ENCODE data around the gene WDR91.

The WDR91 gene

DNA sequence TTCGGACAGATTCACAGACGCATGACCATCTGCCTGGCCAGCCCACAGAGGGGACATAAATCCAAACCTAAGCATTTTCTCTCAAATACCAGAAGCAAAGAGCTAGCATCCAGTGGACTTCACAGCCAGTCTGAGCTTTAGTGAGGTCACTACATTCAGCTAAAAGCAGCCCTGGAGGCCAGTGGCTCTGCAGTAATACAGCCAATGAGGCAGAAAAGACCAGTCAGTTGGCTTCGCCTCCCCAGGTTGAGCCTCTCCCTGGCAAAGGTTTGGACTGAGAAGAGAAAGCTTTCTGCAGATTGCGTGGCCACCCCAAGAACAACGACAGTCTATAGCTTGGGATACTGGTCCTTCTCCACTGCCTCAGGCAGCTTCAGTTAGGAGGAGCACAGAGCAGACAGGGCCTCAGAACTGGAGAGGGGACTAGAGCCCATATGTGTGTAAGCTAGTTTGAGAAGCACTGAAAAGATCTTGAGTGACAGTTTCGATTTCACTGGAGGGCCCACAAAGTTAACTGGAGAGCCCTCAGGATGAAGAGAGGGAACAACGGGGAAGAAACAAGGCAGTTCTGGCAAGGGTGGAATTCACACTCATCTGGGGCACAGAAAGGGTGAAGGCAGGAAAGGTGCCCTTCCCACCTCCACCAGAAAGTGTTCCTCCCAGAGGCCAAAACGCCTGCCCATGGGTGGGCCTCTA, 3.8 kb downstream of the WDR91 start:
- no peaks in the 10 kb centered on the region for H3F3A ChIP-seq (ENCODE audit: insufficient read depth, low read length)
- H3K9ac ChIP-seq (ENCODE audit: low read length): no peak overlapping the region
- no peak overlapping the region for H3K4me3 ChIP-seq (ENCODE audit: low read depth, low read length, poor library complexity, severe bottlenecking)

GRCh38 chr7:135206941-135207391, 4.4 kb downstream of the WDR91 start:
- H3K79me2 ChIP-seq (ENCODE audit: insufficient read depth, low read length): no peaks in the 10 kb centered on the region
- no peaks in the 10 kb centered on the region for H3K9me3 ChIP-seq (ENCODE audit: low read length)
- no peaks in the 10 kb centered on the region for H3K27me3 ChIP-seq (ENCODE audit: insufficient read depth, low read length)
- no peaks in the 10 kb centered on the region for H4K20me1 ChIP-seq (ENCODE audit: insufficient read depth, low read length)
- H2AFZ ChIP-seq (ENCODE audit: low read length): no peak overlapping the region
- no peaks in the 10 kb centered on the region for H3K9me2 ChIP-seq (ENCODE audit: low read depth, low read length)
- TF ChIP-seq EZH2 (IDR thresholded peaks at IDR 0.05; ENCODE audit: borderline replicate concordance, low read length): no peak
- TF ChIP-seq, protein P1, sequence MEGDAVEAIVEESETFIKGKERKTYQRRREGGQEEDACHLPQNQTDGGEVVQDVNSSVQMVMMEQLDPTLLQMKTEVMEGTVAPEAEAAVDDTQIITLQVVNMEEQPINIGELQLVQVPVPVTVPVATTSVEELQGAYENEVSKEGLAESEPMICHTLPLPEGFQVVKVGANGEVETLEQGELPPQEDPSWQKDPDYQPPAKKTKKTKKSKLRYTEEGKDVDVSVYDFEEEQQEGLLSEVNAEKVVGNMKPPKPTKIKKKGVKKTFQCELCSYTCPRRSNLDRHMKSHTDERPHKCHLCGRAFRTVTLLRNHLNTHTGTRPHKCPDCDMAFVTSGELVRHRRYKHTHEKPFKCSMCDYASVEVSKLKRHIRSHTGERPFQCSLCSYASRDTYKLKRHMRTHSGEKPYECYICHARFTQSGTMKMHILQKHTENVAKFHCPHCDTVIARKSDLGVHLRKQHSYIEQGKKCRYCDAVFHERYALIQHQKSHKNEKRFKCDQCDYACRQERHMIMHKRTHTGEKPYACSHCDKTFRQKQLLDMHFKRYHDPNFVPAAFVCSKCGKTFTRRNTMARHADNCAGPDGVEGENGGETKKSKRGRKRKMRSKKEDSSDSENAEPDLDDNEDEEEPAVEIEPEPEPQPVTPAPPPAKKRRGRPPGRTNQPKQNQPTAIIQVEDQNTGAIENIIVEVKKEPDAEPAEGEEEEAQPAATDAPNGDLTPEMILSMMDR (IDR thresholded peaks at IDR 0.05; ENCODE audit: low read length): no peak
- H3K4me1 ChIP-seq (ENCODE audit: insufficient read depth, low read length, severe bottlenecking): peaks cover 60% of the 10 kb centered on the region
- H3K4me2 ChIP-seq (ENCODE audit: low read length): no peak overlapping the region
- H3K9ac ChIP-seq (ENCODE audit: low read length): no peak overlapping the region
- no peak overlapping the region for H3K27ac ChIP-seq (ENCODE audit: low read depth, low read length, poor library complexity, severe bottlenecking)
- no peak overlapping the region for H3K4me3 ChIP-seq (ENCODE audit: low read depth, low read length, poor library complexity, severe bottlenecking)
- H3K36me3 ChIP-seq (ENCODE audit: insufficient read depth, low read length): peaks cover 48% of the 10 kb centered on the region
- no peaks in the 10 kb centered on the region for H3F3A ChIP-seq (ENCODE audit: insufficient read depth, low read length)

More for the DNA sequence above, 3.8 kb downstream of the WDR91 start:
- Histone ChIP-seq H4K20me1 (ENCODE audit: insufficient read depth, low read length) (no peaks in the 10 kb centered on the region), H3K9me3 (ENCODE audit: low read length) (no peaks in the 10 kb centered on the region), H3K4me2 (ENCODE audit: low read length) (peak overlapping the region; percentile 11; the same call in 1 of the 2 replicates), H3K4me1 (ENCODE audit: insufficient read depth, low read length, severe bottlenecking) (peaks cover 62% of the 10 kb centered on the region), H3K36me3 (ENCODE audit: insufficient read depth, low read length) (peaks cover 42% of the 10 kb centered on the region), H3K27me3 (ENCODE audit: insufficient read depth, low read length) (no peaks in the 10 kb centered on the region), H3K27ac (ENCODE audit: low read depth, low read length, poor library complexity, severe bottlenecking) (no peak overlapping the region), H3K9me2 (ENCODE audit: low read depth, low read length) (no peaks in the 10 kb centered on the region), H2AFZ (ENCODE audit: low read length) (no peak overlapping the region), H3K79me2 (ENCODE audit: insufficient read depth, low read length) (no peaks in the 10 kb centered on the region)
- TF ChIP-seq EZH2 (IDR thresholded peaks at IDR 0.05; ENCODE audit: borderline replicate concordance, low read length): no peak
- TF ChIP-seq, protein P1 (IDR thresholded peaks at IDR 0.05; ENCODE audit: low read length): no peak

DNA sequence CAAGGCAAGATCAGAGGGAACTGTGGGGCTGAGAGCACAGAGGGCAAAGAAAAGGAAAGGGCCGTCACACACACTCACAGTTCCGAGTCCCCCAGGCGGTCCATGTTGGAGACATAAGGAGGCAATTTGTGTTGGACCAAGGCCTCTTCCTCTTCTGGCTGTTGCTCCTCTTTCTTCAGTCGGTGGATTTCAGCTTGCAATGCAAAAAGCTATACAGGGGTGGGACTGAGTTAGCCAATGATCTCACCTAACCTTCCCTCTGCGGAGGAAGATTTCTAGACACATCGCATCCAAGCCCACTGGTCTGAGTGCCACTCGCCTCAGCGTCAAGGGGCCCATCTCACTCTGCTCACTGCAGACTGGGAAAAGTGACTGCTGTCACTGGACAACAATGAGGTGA, 5.5 kb downstream of the WDR91 start:
- Histone ChIP-seq H3K4me1 (ENCODE audit: insufficient read depth, low read length, severe bottlenecking) (peaks cover 57% of the 10 kb centered on the region), H3K4me2 (ENCODE audit: low read length) (peak overlapping the region; percentile 10; the same call in 1 of the 2 replicates), H3K4me3 (ENCODE audit: low read depth, low read length, poor library complexity, severe bottlenecking) (no peak overlapping the region), H4K20me1 (ENCODE audit: insufficient read depth, low read length) (no peaks in the 10 kb centered on the region), H3K27ac (ENCODE audit: low read depth, low read length, poor library complexity, severe bottlenecking) (peak overlapping the region; percentile 4), H3K27me3 (ENCODE audit: insufficient read depth, low read length) (no peaks in the 10 kb centered on the region), H3K9me3 (ENCODE audit: low read length) (no peaks in the 10 kb centered on the region), H3K36me3 (ENCODE audit: insufficient read depth, low read length) (peaks cover 58% of the 10 kb centered on the region), H3K9me2 (ENCODE audit: low read depth, low read length) (no peaks in the 10 kb centered on the region), H2AFZ (ENCODE audit: low read length) (no peak overlapping the region), H3F3A (ENCODE audit: insufficient read depth, low read length) (no peaks in the 10 kb centered on the region), H3K9ac (ENCODE audit: low read length) (no peak overlapping the region), H3K79me2 (ENCODE audit: insufficient read depth, low read length) (no peaks in the 10 kb centered on the region)
- no peak for TF ChIP-seq EZH2 (IDR thresholded peaks at IDR 0.05; ENCODE audit: borderline replicate concordance, low read length)
- TF ChIP-seq, protein P1 (IDR thresholded peaks at IDR 0.05; ENCODE audit: low read length): no peak

All from OCI-LY1 (cell line).